GM12891 (cell line): ENCODE measurements around the gene MAPK1.
A peak's percentile ranks its signal among the peaks of the same experiment; 100 is the strongest.
"Not testable (repeated sequence)": the region's sequence is repeated elsewhere in the genome, so short reads cannot be mapped to it uniquely, and the experiment has no call there.

Source experiments
- DNase-seq: peaks from one replicate; pipeline ENCODE4 v3.0.0; 2011; ENCODE audit warnings: low spot score; ENCODE audit not compliant: insufficient read length
- FAIRE-seq: peaks from 2 replicates; lab custom pipeline; 2011; peaks lifted over from hg19 to GRCh38; lab: Jason Lieb, UNC
- PAX5 ChIP-seq: IDR thresholded peaks from 2 replicates; pipeline ENCODE4 v1.6.1; 2011; ENCODE audit warnings: low read length, moderate library complexity, mild to moderate bottlenecking; ENCODE audit not compliant: insufficient read depth, severe bottlenecking
- POLR2A ChIP-seq: IDR thresholded peaks from 2 replicates; pipeline ENCODE4 v1.6.1; 2011; ENCODE audit warnings: low read depth, low read length, control low read depth
- POLR2AphosphoS5 ChIP-seq: IDR thresholded peaks from 2 replicates; pipeline ENCODE4 v1.6.1; 2011; ENCODE audit warnings: low read depth, low read length, control low read depth
- POU2F2 ChIP-seq: IDR thresholded peaks from 2 replicates; pipeline ENCODE4 v1.6.1; 2011; ENCODE audit warnings: low read depth, mild to moderate bottlenecking, control low read depth, low read length, moderate library complexity
- SPI1 ChIP-seq: IDR thresholded peaks from 2 replicates; pipeline ENCODE4 v1.6.1; 2011; ENCODE audit warnings: low read depth, low read length, control low read depth
- TAF1 ChIP-seq: IDR thresholded peaks from 2 replicates; pipeline ENCODE4 v1.6.1; 2011; ENCODE audit warnings: low read depth, low read length, control low read depth

The MAPK1 gene

DNA sequence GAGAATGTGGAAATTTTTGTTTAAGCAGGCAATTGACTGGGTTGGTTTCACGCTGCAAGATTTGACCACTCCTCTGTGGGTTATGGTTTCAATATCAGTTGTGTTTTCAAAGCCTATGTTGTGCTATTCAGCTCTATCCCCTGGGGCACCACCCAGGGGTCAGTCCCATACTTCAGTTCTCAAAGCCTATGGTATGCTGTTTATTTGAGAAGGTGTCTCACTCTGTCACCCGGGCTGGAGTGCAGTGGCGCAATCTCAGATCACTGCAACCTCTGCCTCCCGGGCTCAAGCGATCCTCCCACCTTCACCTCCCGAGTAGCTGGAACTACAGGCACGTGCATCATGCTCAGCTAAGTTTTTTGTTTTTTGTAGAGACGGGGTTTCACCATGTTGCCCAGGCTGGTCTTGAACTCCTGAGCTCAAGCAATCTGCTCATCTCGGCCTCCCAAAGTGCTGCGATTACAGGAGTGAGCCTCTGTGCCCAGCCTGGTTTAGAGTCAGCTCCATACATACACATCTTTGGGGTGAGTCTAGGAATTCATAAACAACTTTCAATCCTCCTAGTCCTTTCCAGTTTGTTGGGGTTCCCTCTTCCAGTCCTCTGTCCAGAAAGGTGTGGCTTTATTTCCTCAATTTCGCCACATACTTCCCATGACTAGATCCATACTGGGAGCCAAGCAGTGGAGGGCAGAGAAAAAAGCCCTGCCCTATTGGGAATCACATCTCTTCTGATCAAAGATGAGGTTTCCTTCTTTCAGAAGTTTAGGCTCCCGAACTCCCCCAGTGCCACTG, 35.0 kb upstream of the MAPK1 start:
- FAIRE-seq (no peak), DNase-seq (peak; percentile 24)
- no peak for TF ChIP-seq PAX5
- no peak for TF ChIP-seq POLR2A
- no peak for TF ChIP-seq POLR2AphosphoS5
- TF ChIP-seq TAF1 = no peak
- TF ChIP-seq POU2F2 = no peak
- no peak for TF ChIP-seq SPI1

DNA sequence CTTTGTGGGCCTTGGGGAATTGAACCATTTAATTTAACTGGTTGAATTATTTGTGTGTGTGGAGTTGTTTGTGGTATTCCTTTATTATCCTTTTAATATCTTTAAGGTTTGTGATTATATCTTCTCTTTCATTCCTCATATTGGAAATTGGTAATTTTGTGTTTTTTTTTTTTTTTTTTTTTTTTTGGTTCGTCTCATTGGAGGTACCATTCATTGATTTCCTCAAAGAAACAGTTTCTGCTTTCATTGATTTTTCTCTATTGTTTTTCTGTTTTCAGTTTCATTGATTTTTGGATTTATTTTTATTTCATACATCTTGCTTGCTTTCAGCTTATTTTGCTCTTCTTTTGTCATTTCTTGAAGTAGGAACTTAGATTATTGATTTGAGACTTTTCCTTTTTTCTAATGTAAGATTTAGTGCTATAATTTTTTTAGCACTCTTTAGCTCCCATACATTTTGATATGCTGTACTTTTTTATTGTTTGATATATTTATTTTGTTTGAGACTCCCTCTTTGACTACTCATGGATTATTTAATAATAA, 31.0 kb upstream of the MAPK1 start:
- no peak for FAIRE-seq
- no peak for TF ChIP-seq POU2F2
- TF ChIP-seq POLR2A = no peak
- TF ChIP-seq SPI1 = no peak
- TF ChIP-seq PAX5 = no peak
- TF ChIP-seq TAF1 = no peak
- TF ChIP-seq POLR2AphosphoS5 = no peak
- DNase-seq = no peak

DNA sequence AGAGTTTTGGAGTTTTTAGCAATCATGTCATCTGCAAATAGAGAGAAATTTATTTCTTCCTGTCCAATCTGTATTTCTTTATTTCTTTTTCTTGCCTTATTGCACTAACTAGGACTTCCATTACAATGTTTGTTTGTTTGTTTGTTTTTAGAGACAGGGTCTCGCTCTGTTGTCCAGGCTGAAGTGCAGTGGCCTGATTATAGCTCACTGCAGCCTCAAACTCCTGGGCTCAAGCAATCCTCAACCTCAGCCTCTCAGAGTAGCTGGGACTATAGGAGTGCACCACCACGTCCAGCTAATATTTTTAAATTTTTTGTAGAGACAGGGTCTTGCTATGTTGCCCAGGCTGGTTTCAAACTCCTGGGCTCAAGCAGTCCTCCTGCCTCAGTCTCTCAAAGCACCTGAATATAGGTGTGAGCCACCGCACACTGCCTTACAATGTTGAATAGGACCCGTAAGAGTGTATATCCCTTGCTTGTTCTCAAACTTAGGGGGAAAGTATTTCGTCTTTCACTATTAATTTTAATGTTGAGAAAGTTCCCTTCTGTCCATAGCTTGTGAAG, 29.6 kb upstream of the MAPK1 start:
- DNase-seq = no peak
- TF ChIP-seq TAF1 = no peak
- no peak for TF ChIP-seq POLR2AphosphoS5
- no peak for TF ChIP-seq SPI1
- no peak for TF ChIP-seq POU2F2
- no peak for TF ChIP-seq POLR2A
- TF ChIP-seq PAX5 = no peak
- FAIRE-seq = no peak

DNA sequence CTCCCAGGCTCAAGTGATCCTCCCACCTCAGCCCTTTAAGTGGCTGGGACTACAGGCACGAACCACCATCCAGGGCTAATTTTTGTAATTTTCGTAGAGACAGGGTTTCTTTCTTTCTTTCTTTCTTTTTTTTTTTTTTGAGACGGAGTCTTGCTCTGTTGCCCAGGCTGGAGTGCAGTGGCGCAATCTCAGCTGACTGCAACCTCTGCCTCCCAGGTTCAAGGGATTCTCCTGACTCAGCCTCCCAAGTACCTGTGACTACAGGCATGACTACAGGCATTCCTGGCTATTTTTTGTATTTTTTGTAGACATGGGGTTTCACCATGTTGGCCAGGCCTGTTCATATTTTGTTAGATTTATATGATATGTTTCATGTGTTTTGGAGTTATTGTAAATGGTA, 28.8 kb upstream of the MAPK1 start:
- FAIRE-seq, DNase-seq: not testable (repeated sequence)

DNA sequence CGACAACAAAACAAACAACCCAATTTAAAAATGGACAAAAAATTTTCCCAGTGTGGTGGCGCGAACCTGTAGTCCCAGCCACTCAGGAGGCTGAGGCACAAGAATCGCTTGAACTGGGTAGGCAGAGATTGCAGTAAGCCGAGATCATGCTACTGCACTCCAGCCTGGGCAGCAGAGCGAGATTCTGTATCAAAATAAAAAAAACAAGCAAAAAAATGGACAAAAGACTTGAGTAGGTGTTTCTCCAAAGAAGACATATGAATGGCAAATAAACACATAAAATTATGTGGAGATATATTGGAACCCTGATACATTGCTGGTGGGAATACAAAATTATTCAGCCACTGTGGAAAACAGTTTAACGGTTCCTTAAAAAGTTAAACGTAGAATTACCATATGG, 27.4 kb upstream of the MAPK1 start:
- DNase-seq (no peak), FAIRE-seq (no peak)
- TF ChIP-seq POLR2AphosphoS5 = no peak

DNA sequence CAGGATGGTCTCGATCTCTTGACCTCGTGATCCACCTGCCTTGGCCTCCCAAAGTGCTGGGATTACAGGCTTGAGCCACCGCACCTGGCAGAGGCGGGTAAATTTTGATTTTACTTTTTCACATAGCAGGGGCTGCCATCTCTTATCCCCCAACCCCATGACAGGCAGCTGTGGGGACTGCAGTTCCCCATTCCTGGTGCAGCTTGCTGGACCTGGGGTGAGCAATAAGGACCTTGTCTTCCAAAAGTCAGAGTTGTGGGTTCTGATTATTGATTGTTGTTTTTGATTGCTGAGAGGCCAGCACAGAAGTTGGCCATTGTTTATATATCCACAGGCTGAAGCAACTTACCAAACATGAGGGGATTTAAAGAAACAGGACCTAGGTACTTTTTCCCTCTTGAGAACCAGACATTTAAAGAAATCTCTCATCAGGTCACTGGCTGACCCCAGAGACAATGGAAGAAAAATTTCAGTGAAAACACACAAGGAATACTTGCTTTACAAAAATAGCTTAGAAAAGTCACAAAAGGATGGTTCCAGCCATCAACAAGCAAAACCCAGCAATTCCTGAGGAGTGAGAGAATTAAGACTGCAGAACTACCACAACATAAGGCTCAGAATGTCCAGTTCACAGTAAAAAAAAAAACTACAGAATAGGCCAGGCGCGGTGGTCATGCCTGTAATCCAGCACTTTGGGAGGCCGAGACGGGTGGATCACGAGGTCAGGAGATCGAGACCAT, 22.0 kb upstream of the MAPK1 start:
- TF ChIP-seq POU2F2 (no peak), POLR2AphosphoS5 (no peak), POLR2A (no peak), SPI1 (no peak), TAF1 (no peak), PAX5 (no peak)
- DNase-seq = no peak
- no peak for FAIRE-seq

DNA sequence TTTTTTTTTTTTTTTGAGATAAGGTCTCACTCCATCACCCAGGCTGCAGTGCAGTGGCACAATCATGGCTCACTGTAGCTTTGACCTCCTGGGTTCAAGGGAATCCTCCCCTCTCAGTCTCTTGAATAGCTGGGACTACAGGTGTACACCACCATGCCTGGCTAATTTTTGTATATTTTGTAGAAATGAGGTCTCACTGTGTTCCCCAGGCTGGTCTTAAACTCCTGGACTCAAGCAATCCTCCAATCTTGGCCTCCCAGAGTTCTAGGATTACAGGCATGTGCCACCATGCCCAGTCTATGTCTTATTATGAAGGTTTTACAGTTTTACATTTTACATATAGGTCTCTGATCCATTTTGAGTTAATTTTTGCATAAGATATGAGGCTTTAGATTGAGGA, 20.4 kb upstream of the MAPK1 start:
- FAIRE-seq (no peak), DNase-seq (no peak)
- TF ChIP-seq SPI1 = no peak

DNA sequence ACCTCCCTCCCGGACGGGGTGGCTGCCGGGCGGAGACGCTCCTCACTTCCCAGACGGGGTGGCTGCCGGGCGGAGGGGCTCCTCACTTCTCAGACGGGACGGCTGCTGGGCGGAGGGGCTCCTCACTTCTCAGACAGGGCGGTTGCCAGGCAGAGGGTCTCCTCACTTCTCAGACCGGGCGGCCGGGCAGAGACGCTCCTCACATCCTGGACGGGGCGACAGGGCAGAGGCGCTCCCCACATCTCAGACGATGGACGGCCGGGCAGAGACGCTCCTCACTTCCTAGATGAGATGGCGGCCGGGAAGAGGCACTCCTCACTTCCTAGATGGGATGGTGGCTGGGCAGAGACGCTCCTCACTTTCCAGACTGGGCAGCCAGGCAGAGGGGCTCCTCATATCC, 16.5 kb upstream of the MAPK1 start:
- not testable (repeated sequence) for DNase-seq, FAIRE-seq

DNA sequence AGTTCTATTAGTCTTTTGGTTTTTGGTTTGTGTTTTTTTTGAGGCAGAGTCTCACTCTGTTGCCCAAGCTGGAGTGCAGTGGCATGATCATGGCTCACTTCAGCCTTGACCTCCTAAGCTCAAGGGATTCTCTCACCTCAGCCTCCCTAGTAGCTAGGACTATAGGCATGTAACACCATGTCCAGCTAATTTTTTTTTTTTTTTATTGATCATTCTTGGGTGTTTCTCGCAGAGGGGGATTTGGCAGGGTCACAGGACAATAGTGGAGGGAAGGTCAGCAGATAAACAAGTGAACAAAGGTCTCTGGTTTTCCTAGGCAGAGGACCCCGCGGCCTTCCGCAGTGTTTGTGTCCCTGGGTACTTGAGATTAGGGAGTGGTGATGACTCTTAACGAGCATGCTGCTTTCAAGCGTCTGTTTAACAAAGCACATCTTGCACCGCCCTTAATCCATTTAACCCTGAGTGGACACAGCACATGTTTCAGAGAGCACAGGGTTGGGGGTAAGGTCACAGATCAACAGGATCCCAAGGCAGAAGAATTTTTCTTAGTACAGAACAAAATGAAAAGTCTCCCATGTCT, 15.4 kb upstream of the MAPK1 start:
- DNase-seq, FAIRE-seq: not testable (repeated sequence)

DNA sequence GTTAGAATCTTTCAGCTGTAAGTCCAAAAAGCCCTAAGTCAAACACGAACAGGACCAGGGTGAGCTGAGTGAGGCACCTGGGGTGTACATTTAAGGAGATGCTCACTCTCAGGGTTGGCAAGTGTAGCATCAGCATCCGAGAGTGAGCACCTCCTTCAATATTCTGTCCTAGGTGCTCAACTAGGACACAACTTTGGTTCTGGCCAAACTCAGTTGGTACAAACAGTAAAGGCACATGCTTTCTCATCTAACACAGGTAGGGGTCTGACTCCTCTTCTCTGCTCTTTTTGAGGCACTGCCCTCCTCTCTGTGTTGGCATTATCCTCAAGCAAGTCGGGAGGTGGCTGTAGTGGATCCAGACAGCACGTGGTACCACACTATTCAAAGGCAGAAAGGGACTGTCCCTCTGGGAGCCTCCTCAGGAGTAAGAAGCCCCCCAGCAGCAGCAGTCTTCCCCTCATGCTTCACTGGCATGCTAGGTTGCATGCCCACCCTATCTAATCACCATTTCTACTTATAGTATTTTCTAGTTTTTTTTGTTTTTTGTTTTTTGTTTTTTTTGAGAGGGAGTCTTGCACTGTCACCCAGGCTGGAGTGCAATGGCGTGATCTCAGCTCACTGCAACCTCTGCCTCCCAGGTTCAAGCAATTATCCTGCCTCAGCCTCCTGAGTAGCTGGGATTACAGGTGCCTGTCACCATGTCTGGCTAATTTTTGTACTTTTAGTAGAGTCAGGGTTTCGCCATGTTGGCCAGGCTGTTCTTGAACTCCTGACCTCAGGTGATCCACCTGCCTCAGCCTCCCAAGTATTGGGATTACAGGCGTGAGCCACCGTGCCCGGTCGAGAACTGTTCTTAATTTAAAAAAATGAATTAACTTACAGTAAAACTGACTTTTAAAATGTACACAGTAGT, 14.7 kb upstream of the MAPK1 start:
- DNase-seq = no peak
- no peak for FAIRE-seq
- TF ChIP-seq SPI1 (no peak), PAX5 (no peak), POLR2A (no peak), POLR2AphosphoS5 (no peak), POU2F2 (no peak), TAF1 (no peak)
